Endodermal cell (in vitro differentiated cells): ENCODE measurements around the gene PHF21B. TPM values are rescaled to one million over a fixed set of nuclear protein-coding genes. Genes with fewer than 3 reads are reported as not detected.

ENCODE experiments used
- DNase-seq: peaks from one replicate; pipeline ENCODE4 v3.0.0-alpha.2; 2017
- H3K27ac ChIP-seq: 2 replicates; pipeline ENCODE4 v1.5.1; 2013; ENCODE audit warnings: mild to moderate bottlenecking, low read depth, low read length, moderate library complexity
- H3K27me3 ChIP-seq: 2 replicates; pipeline ENCODE4 v1.6.1; 2013; ENCODE audit warnings: mild to moderate bottlenecking, low read length, moderate library complexity; ENCODE audit not compliant: insufficient read depth, control insufficient read depth, poor library complexity, severe bottlenecking
- H3K36me3 ChIP-seq: 2 replicates; pipeline ENCODE4 v1.7.0; 2013; ENCODE audit warnings: mild to moderate bottlenecking, low read length, moderate library complexity; ENCODE audit not compliant: control insufficient read depth, insufficient read depth
- H3K4me1 ChIP-seq: one replicate; pipeline ENCODE4 v1.7.0; 2013; ENCODE audit warnings: low read length; ENCODE audit not compliant: control insufficient read depth, insufficient read depth
- H3K4me3 ChIP-seq: 2 replicates; pipeline ENCODE4 v1.5.1; 2013; ENCODE audit warnings: mild to moderate bottlenecking, low read length, moderate library complexity
- H3K9ac ChIP-seq: 2 replicates; pipeline ENCODE4 v1.6.1; 2013; ENCODE audit warnings: mild to moderate bottlenecking, low read length, moderate library complexity; ENCODE audit not compliant: poor library complexity, severe bottlenecking; ENCODE audit errors: extremely low read depth
- H3K9me3 ChIP-seq: 2 replicates; pipeline ENCODE4 v1.6.1; 2013; ENCODE audit warnings: mild to moderate bottlenecking, low read length, moderate library complexity; ENCODE audit not compliant: control insufficient read depth
- H3K27ac Mint-ChIP-seq: 2 replicates; pipeline ENCODE4 v1.8.0; 2020; ENCODE audit warnings: mixed read lengths
- H3K27me3 Mint-ChIP-seq: 2 replicates; pipeline ENCODE4 v1.8.0; 2021; ENCODE audit warnings: mild to moderate bottlenecking, mixed read lengths; ENCODE audit not compliant: insufficient read depth
- H3K36me3 Mint-ChIP-seq: 2 replicates; pipeline ENCODE4 v1.8.0; 2020; ENCODE audit warnings: low read depth, mixed read lengths
- H3K4me1 Mint-ChIP-seq: 2 replicates; pipeline ENCODE4 v1.8.0; 2020; ENCODE audit warnings: mixed read lengths
- H3K4me3 Mint-ChIP-seq: 2 replicates; pipeline ENCODE4 v1.8.0; 2020; ENCODE audit warnings: mild to moderate bottlenecking, moderate library complexity, mixed read lengths
- H3K9me3 Mint-ChIP-seq: 2 replicates; pipeline ENCODE4 v1.8.0; 2020; ENCODE audit warnings: mild to moderate bottlenecking, mixed read lengths
- CTCF ChIP-seq: fragments of 200-600 bp; sonication (generic); conservative IDR thresholded peaks from 2 replicates; pipeline ENCODE4 v1.5.0; 2021; ENCODE audit warnings: antibody characterized with exemption, mild to moderate bottlenecking
- WGBS, 2 experiments: methylation state at CpG; one replicate each; pipeline versions ENCODE4 v1.1.5 to v1.1.7; 2013; ENCODE audit warnings: missing lambda C conversion rate in 2 of 2, mixed read lengths in 1 of 2; ENCODE audit not compliant: insufficient coverage in 1 of 2, insufficient read length in 1 of 2; 5-methylcytosine and 5-hydroxymethylcytosine counted together
- total RNA-seq, 2 donors: library from RNA; stranded (reverse); fragmentation: NEBNext Ultra II Directional in 1 of 2; extraction: Animal tissue kit (Norgen Biotek cat#: 25700) in 1 of 2; gene quantifications; 2 replicates in 1 of 2; 3 replicates in 1 of 2; pipeline ENCODE4 v1.2.1, GENCODE V29; 2021

The PHF21B gene
- total RNA-seq, 2 donors from 2014 or later, result 57.5 to 69.2 TPM

GRCh38 chr22:44850946-44851345, 158.9 kb downstream of the PHF21B start:
- peak; percentile 24 for DNase-seq
- no peak overlapping the region for H3K27ac Mint-ChIP-seq
- Histone ChIP-seq H3K36me3 (peaks cover 6% of the 10 kb centered on the region), H3K9me3 (no peaks in the 10 kb centered on the region), H3K9ac (no peak overlapping the region), H3K4me3 (no peak overlapping the region), H3K27ac (no peak overlapping the region), H3K27me3 (no peaks in the 10 kb centered on the region), H3K4me1 (no peaks in the 10 kb centered on the region)
- WGBS, 2 experiments, result 85 to 100% methylated on average over 5 to 6 of the region's 6 CpGs
- H3K9me3 Mint-ChIP-seq, result no peaks in the 10 kb centered on the region
- H3K4me3 Mint-ChIP-seq, result no peak overlapping the region
- H3K27me3 Mint-ChIP-seq, result no peaks in the 10 kb centered on the region
- no peaks in the 10 kb centered on the region for H3K4me1 Mint-ChIP-seq
- no peak for TF ChIP-seq CTCF
- H3K36me3 Mint-ChIP-seq, result peaks cover 33% of the 10 kb centered on the region

- DNase-seq, result peak; percentile 22
These were observed 160.9 kb downstream of the PHF21B start for GRCh38 chr22:44848791-44849420.

GRCh38 chr22:44848296-44848741, 161.5 kb downstream of the PHF21B start:
- Mint-ChIP-seq H3K9me3 (peaks cover 14% of the 10 kb centered on the region), H3K36me3 (peaks cover 34% of the 10 kb centered on the region), H3K27ac (no peak overlapping the region), H3K27me3 (no peaks in the 10 kb centered on the region), H3K4me1 (no peaks in the 10 kb centered on the region), H3K4me3 (no peak overlapping the region)
- Histone ChIP-seq H3K4me1 (no peaks in the 10 kb centered on the region), H3K9ac (no peak overlapping the region), H3K36me3 (no peaks in the 10 kb centered on the region), H3K9me3 (no peaks in the 10 kb centered on the region), H3K27ac (no peak overlapping the region), H3K27me3 (no peaks in the 10 kb centered on the region), H3K4me3 (no peak overlapping the region)
- no peak for TF ChIP-seq CTCF
- 93% methylated on average over 13 to 14 of the region's 14 CpGs for WGBS, 2 experiments
- peak; percentile 38 for DNase-seq

More at GRCh38 chr22:44848791-44849420, 160.9 kb downstream of the PHF21B start:
- H3K9me3 ChIP-seq, result no peaks in the 10 kb centered on the region
- no peaks in the 10 kb centered on the region for H3K4me1 ChIP-seq
- no peak overlapping the region for H3K9ac ChIP-seq
- H3K4me1 Mint-ChIP-seq, result no peaks in the 10 kb centered on the region
- H3K36me3 Mint-ChIP-seq, result peaks cover 33% of the 10 kb centered on the region
- H3K27ac ChIP-seq, result no peak overlapping the region
- H3K27me3 Mint-ChIP-seq, result no peaks in the 10 kb centered on the region
- H3K9me3 Mint-ChIP-seq, result peaks cover 13% of the 10 kb centered on the region
- H3K27me3 ChIP-seq, result no peaks in the 10 kb centered on the region
- TF ChIP-seq CTCF, result no peak
- no peaks in the 10 kb centered on the region for H3K36me3 ChIP-seq
- H3K4me3 Mint-ChIP-seq, result no peak overlapping the region
- no peak overlapping the region for H3K4me3 ChIP-seq
- H3K27ac Mint-ChIP-seq, result no peak overlapping the region
- 91 to 93% methylated on average over 17 to 21 of the region's 21 CpGs for WGBS, 2 experiments
